Urinary bladder (tissue), 4 donors: Measurements from ENCODE around the gene ATOH8. TPM values are rescaled to one million over a fixed set of nuclear protein-coding genes. Genes with fewer than 3 reads are reported as not detected.

Experiments
- DNase-seq: peaks from one replicate; pipeline ENCODE4 v3.0.0-alpha.2; 2015; ENCODE audit errors: extremely low spot score
- H3K27ac ChIP-seq: one replicate; pipeline ENCODE4 v1.5.1; 2013; ENCODE audit warnings: low read depth, mild to moderate bottlenecking, moderate library complexity
- H3K36me3 ChIP-seq: one replicate; pipeline ENCODE4 v1.6.1; 2013; ENCODE audit warnings: mild to moderate bottlenecking, moderate library complexity; ENCODE audit not compliant: insufficient read depth
- H3K4me1 ChIP-seq: one replicate; pipeline ENCODE4 v1.6.1; 2013; ENCODE audit warnings: mild to moderate bottlenecking, moderate library complexity; ENCODE audit not compliant: insufficient read depth
- H3K4me3 ChIP-seq: one replicate; pipeline ENCODE4 v1.5.1; 2013; ENCODE audit warnings: low read depth, low read length
- WGBS: extraction: QIAGEN DNeasy Blood & Tissue Kit; methylation state at CpG from one replicate; pipeline ENCODE4 v1.1.7; 2013; 5-methylcytosine and 5-hydroxymethylcytosine counted together
- polyA plus RNA-seq: library from polyadenylated mRNA; stranded (reverse); fragments of 200-250 nt; gene quantifications from one replicate; pipeline ENCODE4 v1.2.3, GENCODE V29; 2013
- total RNA-seq: library from RNA; depleted of rRNA; stranded (reverse); fragments of >200 nt; gene quantifications from one replicate; pipeline ENCODE4 v1.2.3, GENCODE V29; 2014
- donor health status: healthy with polysubstance abuse.
- donor health status: healthy.

ATOH8 gene
- total and polyA plus RNA-seq, 2 donors = 18.3 to 49.2 TPM

GRCh38 chr2:85779641-85780315 is 26.0 kb downstream of the ATOH8 start:
- no peak overlapping the region for H3K4me3 ChIP-seq
- WGBS = 90% methylated on average over 12 of the region's 12 CpGs
- no peaks in the 10 kb centered on the region for H3K4me1 ChIP-seq
- no peak for DNase-seq
- H3K36me3 ChIP-seq = peaks cover 4% of the 10 kb centered on the region
- H3K27ac ChIP-seq = no peak overlapping the region

GRCh38 chr2:85780316-85781012 is 26.7 kb downstream of the ATOH8 start:
- WGBS = 64% methylated on average over 14 of the region's 14 CpGs

GRCh38 chr2:85781013-85781332 is 27.2 kb downstream of the ATOH8 start:
- no peak overlapping the region for H3K4me3 ChIP-seq
- no peak for DNase-seq
- H3K4me1 ChIP-seq = no peaks in the 10 kb centered on the region
- WGBS = 66% methylated on average over 5 of the region's 5 CpGs
- peaks cover 4% of the 10 kb centered on the region for H3K36me3 ChIP-seq
- H3K27ac ChIP-seq = no peak overlapping the region

More at GRCh38 chr2:85780316-85781012, 26.7 kb downstream of the ATOH8 start:
- DNase-seq = no peak
- Histone ChIP-seq H3K4me1 (no peaks in the 10 kb centered on the region), H3K4me3 (no peak overlapping the region), H3K27ac (no peak overlapping the region), H3K36me3 (peaks cover 4% of the 10 kb centered on the region)

- H3K27ac ChIP-seq = no peak overlapping the region
- 96% methylated on average over 7 of the region's 7 CpGs for WGBS
- no peak overlapping the region for H3K4me3 ChIP-seq
- no peak for DNase-seq
- H3K36me3 ChIP-seq = no peaks in the 10 kb centered on the region
- no peaks in the 10 kb centered on the region for H3K4me1 ChIP-seq
Observed at GRCh38 chr2:85783796-85784195, 30.0 kb downstream of the ATOH8 start.

- Histone ChIP-seq H3K4me1 (no peaks in the 10 kb centered on the region), H3K36me3 (no peaks in the 10 kb centered on the region), H3K27ac (no peak overlapping the region), H3K4me3 (no peak overlapping the region)
- no peak for DNase-seq
- 88% methylated on average over 6 of the region's 6 CpGs for WGBS
Observed at GRCh38 chr2:85784474-85784986, 30.7 kb downstream of the ATOH8 start.

GRCh38 chr2:85785027-85785822 is 31.4 kb downstream of the ATOH8 start:
- DNase-seq = no peak
- Histone ChIP-seq H3K27ac (peak overlapping the region; percentile 47), H3K4me1 (no peaks in the 10 kb centered on the region), H3K36me3 (no peaks in the 10 kb centered on the region), H3K4me3 (no peak overlapping the region)
- 37% methylated on average over 25 of the region's 25 CpGs for WGBS

GRCh38 chr2:85785871-85786270 is 32.1 kb downstream of the ATOH8 start:
- Histone ChIP-seq H3K36me3 (no peaks in the 10 kb centered on the region), H3K4me3 (no peak overlapping the region), H3K27ac (no peak overlapping the region), H3K4me1 (no peaks in the 10 kb centered on the region)
- DNase-seq = no peak
- 67% methylated on average over 4 of the region's 4 CpGs for WGBS

GRCh38 chr2:85786444-85786843 is 32.7 kb downstream of the ATOH8 start:
- no peak overlapping the region for H3K27ac ChIP-seq
- WGBS = 95% methylated on average over 7 of the region's 7 CpGs

GRCh38 chr2:85786865-85787264 is 33.1 kb downstream of the ATOH8 start:
- no peak overlapping the region for H3K4me3 ChIP-seq
- WGBS = 94% methylated on average over 14 of the region's 14 CpGs
- H3K4me1 ChIP-seq = no peaks in the 10 kb centered on the region
- H3K36me3 ChIP-seq = no peaks in the 10 kb centered on the region
- no peak for DNase-seq
- no peak overlapping the region for H3K27ac ChIP-seq

More at GRCh38 chr2:85786444-85786843, 32.7 kb downstream of the ATOH8 start:
- H3K4me1 ChIP-seq = no peaks in the 10 kb centered on the region
- DNase-seq = no peak
- H3K36me3 ChIP-seq = no peaks in the 10 kb centered on the region
- H3K4me3 ChIP-seq = no peak overlapping the region

GRCh38 chr2:85787282-85787980 is 33.6 kb downstream of the ATOH8 start:
- Histone ChIP-seq H3K4me1 (no peaks in the 10 kb centered on the region), H3K36me3 (no peaks in the 10 kb centered on the region), H3K4me3 (no peak overlapping the region), H3K27ac (no peak overlapping the region)
- WGBS = 89% methylated on average over 8 of the region's 8 CpGs
- DNase-seq = no peak

GRCh38 chr2:85787981-85788340 is 34.2 kb downstream of the ATOH8 start:
- no peak for DNase-seq
- H3K36me3 ChIP-seq = no peaks in the 10 kb centered on the region
- H3K27ac ChIP-seq = no peak overlapping the region
- H3K4me1 ChIP-seq = no peaks in the 10 kb centered on the region
- H3K4me3 ChIP-seq = no peak overlapping the region
- WGBS = 93% methylated on average over 6 of the region's 6 CpGs

- Histone ChIP-seq H3K27ac (no peak overlapping the region), H3K4me1 (no peaks in the 10 kb centered on the region), H3K36me3 (no peaks in the 10 kb centered on the region), H3K4me3 (no peak overlapping the region)
- DNase-seq = no peak
- WGBS = 90% methylated on average over 3 of the region's 3 CpGs
Observed at GRCh38 chr2:85788603-85789002, 34.8 kb downstream of the ATOH8 start.

- no peaks in the 10 kb centered on the region for H3K4me1 ChIP-seq
Observed at GRCh38 chr2:85789271-85789670, 35.5 kb downstream of the ATOH8 start.

More at GRCh38 chr2:85789271-85789670, 35.5 kb downstream of the ATOH8 start:
- no peak overlapping the region for H3K27ac ChIP-seq
- no peaks in the 10 kb centered on the region for H3K36me3 ChIP-seq
- H3K4me3 ChIP-seq = no peak overlapping the region
- 94% methylated on average over 5 of the region's 5 CpGs for WGBS
- no peak for DNase-seq
